C4-2B (cell line): ENCODE data around the gene BNIP2.
A peak's percentile ranks its signal among the peaks of the same experiment; 100 is the strongest.

Experiments
- ZFX ChIP-seq: fragments of 450-650 bp; IDR thresholded peaks from 2 replicates; pipeline ENCODE4 v1.6.1; 2017
- TF ChIP-seq, protein P1 (sequence below): fragments of 450-650 bp; conservative IDR thresholded peaks from 2 replicates; pipeline ENCODE4 v1.5.1; 2017; ENCODE audit warnings: mild to moderate bottlenecking

DNA sequence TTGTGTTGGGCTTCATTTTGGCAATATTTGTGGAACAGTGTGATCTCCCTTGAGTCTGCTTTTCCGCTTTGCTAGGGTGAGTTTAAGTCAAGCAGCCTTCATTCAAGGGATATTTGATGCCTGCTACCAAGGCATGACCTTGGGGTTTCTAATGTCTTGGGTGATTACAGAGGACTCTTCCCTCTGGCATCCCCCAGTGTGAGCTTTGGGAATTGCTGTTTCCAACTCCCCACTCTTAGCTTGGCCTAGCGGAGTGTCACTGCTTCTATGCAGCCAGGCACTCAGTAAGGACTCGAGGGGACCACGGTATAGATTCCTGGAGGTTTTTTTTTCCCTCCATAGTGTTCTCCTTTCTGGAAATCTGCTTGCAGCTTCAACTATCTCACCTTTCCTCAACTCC is 56.4 kb downstream of the BNIP2 start:
- TF ChIP-seq, protein P1, sequence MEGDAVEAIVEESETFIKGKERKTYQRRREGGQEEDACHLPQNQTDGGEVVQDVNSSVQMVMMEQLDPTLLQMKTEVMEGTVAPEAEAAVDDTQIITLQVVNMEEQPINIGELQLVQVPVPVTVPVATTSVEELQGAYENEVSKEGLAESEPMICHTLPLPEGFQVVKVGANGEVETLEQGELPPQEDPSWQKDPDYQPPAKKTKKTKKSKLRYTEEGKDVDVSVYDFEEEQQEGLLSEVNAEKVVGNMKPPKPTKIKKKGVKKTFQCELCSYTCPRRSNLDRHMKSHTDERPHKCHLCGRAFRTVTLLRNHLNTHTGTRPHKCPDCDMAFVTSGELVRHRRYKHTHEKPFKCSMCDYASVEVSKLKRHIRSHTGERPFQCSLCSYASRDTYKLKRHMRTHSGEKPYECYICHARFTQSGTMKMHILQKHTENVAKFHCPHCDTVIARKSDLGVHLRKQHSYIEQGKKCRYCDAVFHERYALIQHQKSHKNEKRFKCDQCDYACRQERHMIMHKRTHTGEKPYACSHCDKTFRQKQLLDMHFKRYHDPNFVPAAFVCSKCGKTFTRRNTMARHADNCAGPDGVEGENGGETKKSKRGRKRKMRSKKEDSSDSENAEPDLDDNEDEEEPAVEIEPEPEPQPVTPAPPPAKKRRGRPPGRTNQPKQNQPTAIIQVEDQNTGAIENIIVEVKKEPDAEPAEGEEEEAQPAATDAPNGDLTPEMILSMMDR: peak; percentile 51
- TF ChIP-seq ZFX: no peak
